HuH-7.5 (cell line): ENCODE measurements around the gene SLC26A4.
A peak's percentile ranks its signal among the peaks of the same experiment; 100 is the strongest.
"Not testable (repeated sequence)": the region's sequence is repeated elsewhere in the genome, so short reads cannot be mapped to it uniquely, and the experiment has no call there.

ENCODE experiments used
- DNase-seq: peaks from one replicate; pipeline ENCODE4 v3.0.0; 2011; ENCODE audit warnings: low spot score

The SLC26A4 gene

DNA sequence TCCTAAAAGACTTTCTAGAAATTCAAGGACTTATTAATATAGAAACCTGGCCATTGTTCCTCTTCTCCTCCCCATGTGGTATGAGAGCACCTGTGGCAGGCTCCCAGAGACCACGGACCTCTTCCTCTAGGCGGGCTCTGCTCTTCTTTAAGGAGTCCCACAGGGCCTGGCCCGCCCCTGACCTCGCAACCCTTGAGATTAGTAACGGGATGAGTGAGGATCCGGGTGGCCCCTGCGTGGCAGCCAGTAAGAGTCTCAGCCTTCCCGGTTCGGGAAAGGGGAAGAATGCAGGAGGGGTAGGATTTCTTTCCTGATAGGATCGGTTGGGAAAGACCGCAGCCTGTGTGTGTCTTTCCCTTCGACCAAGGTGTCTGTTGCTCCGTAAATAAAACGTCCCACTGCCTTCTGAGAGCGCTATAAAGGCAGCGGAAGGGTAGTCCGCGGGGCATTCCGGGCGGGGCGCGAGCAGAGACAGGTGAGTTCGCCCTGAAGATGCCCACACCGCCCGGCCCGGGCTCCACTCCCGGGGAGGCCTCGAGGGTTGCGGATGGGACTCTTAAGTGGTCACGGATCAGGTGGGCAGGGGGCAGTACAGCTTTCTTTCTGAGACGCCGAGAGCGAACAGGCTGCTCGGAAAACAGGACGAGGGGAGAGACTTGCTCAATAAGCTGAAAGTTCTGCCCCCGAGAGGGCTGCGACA, at the start of gene SLC26A4:
SLC26A4 (plus strand) TSS at position 448 of the 700 bp plus-strand sequence. CDS start 814 bp downstream, outside the sequence.
- peak; percentile 26 for DNase-seq

DNA sequence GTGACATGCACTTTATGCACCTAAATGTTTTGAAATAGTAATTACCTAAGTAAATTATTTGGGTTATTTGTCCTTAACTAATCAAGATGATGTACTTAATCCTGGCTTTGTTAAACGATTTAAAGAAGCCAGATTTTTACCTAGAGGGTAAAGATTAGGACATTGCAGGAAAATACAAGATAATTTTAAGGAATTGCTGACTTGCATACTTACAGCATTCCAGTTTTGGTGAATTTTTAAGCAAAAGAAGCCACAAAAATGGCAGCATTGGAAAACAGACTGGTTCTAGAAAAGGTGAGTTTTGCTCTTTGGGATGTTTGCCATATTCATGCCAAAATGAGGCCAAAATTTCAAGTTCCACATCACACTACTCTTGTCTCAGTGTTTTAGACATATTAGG, 47.2 kb upstream of the SLC26A4 start:
- no peak for DNase-seq

DNA sequence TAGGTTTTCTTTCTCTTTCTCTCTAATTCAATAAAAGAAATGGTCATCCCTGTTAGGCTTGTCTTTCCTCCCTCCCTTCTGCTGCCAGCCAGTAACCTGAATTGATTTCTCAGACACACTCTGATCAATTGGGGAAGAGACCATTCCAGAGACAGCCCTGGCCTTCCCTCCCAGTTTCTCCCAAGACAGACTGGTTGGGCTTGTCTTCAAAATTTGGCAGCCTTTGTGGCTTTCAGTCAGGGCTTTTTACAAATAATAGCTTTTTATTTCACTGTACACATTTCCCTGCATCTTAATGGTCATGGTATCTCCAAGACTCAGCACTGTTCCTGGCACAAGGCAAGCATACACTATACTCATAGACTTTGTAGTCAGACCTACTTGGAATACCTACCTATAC, 46.7 kb upstream of the SLC26A4 start:
- no peak for DNase-seq

DNA sequence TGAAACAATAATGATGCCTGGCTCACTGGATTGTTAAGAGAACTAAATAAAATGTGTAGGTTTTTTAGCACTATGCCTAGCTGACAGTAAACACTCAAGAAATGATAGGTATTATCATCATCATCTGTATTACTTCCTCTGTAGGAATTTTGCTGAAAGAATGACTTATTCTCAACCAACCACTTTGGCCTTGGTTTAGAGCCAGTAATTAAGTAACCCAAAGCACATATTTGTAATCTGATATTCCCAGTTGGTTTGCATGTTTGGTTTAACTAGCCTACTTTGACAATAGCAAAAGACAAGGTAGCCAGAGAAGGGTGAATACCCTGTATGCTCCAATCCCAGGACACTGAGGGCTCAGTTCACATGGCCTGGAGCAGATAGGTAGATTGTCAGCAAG, 46.2 kb upstream of the SLC26A4 start:
- DNase-seq = no peak

DNA sequence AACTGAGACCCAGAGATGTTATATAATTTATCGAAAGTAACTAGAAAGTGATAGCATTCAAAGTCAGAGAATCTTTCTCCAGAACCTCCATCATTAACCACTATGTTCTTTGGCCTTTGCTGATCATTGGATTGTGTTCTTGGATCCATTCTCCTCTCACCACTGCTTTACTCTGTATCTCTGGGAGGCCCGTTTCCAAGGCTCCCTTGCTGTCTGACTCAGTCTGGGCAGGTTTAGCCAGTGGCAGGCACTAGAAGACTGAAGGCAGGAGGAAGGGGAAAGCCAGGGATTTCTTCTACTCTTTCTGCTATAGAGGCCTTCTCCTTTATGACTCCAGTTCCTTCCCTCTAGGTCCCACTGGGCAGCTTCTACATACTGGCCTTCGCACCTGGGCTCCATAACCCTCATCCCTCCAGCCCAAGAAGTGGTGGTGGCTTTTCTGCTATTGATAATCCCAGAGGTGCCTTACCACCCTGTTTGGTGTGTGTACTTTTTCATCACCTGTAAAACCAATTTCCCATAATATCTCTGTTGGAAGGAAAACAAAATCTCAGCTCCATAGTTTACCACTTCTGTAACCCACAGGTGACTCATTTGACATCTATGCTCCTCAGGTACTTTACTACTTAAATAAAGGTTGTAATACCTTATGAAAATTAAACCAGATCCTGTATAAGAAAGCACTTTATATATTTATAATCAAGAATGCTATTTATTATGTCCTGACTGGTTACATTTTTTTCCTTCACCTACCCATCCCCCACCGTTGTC, 44.5 kb upstream of the SLC26A4 start:
- no peak for DNase-seq

DNA sequence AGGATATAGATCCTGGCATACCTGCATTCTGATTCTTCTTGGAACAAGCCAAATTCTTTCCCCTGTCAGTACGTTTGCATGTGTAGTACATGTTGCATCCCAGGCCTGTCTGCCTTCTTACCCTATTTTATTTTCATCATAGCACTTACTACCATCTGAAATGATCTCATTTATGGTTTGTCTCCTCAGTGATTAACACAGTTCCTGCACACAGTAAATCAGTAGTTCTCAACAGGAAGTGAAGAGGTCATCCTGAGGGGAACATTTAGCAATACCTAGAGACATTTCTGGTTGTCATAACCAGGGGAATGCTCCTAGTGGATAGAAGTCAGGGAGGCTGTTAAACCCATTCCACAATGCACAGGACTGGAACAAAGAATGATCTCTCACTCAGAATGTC, 38.2 kb upstream of the SLC26A4 start:
- DNase-seq = no peak

DNA sequence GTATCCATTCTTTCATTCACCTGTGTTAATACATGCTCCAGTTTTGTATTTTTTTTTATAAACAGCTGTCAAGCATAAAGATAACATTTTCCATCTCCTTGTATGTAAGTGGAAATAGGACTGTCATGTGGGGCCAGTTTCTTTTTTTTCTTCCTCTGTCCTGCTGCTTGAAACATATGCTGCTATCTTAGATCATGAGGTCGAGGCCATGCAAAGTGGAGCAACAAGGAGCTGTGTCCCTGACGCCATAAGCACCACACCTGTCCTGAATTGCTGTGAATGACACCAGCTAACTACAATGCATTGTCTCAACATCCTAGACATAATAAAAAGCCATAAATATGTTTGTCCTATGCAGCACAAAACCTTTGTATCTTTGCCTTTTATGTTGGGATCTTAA, 37.7 kb upstream of the SLC26A4 start:
- DNase-seq = no peak

DNA sequence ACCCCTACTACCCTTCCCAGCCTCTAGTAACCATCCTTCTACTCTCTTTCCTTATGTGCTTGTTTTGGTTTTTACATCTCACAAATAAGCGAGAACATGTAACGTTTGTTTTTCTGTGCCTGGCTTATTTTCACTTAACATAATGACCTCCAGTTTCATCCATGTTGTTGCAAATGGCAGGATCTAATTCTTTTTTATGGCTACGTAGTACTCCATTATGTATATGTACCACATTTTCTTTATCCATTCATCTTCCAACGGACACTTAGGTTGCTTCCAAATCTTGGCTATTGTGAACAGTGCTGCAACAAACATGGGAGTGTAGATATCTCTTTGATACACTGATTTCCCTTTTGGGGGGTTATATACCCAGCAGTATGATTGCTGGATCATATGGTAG, 33.6 kb upstream of the SLC26A4 start:
- DNase-seq = no peak

DNA sequence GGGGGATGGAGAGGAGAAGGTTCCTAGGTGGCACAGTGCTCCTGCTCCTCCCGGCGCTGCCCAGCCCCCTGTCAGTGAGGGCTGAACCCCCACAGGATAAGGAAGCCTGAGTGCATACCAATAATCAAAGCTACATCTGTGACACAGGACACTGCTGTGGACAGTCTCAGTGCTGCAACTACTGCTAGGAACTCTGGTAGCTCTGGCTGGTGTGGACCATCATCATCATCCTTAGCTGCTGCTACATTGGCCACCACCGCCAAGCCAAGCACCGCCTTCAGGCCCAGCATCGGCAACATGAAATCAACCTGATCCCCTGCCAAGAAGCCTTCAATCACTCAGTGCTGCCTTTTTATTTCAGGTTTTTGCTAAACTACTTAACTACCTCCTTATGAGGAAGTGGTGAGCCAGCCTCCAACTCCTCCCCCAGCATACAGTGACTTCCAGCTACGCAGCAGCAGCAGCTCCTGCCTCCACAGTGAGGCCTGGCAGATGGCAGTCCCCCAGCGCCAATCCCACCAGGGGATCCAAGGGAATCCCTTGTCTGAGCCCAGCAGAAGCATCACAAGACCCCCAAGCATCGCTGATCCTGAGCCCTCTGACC, 32.1 kb upstream of the SLC26A4 start:
- no peak for DNase-seq

DNA sequence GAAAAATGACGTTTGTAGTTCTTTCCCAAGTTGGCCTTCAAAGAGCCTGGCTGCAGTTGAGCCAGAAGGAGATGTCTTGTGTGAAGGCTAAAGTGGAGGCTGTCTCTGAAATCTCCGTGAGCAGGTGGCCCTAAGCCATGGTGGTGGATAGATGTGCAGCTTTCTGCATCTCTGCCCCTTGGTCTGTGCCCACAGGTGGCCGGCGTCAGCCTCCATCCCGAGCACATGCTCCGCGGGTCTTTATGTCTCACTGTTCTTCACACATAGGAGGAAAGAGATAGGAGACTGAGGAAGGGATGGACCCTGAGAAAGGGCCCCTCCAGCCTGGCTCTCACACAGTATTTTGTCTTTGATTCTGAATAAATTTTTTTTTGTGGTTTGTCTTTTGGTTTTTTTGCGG, 30.3 kb upstream of the SLC26A4 start:
- no peak for DNase-seq

DNA sequence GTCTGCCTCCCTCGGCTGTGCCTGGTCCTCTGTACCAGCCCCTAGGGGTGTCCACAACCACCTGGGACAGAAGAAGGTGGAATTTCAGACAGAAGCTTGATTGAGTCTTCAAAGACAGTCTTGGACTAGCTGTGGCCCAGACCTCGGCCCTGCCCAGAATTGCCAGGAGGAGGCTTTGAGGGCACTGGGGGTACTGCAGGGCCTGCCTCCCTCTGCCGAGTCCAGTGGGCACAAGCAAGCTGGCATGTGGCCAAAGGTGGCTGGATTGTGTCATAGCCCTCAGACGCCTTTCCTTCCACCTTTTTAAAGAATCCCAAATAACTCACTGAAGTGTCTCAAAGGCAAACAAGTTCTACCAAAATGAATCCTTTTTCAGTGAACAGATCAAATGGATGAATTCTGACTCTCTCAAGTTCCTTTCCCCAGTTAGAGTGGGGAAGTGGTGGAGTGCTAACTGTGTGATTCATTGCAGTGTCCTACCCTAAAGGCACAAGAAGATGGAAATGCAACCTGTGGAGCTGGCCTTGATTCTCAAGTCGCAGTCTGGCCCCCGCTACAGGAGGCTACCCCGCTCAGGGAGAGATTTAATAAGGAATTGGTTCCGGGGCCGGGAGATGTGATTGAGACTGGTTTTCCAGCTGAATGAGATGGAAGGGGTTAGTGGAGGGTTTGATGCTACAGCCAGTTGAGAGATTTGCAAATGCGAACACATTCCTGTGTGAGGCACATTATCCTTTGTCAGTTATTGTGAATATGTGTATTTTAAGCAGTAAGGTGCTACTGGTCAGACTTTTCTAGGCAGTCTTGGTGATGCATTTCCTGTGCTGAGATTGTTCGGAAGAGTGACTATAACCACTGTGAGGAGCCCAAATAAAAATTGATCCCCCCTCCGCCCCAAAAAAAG, 28.8 kb upstream of the SLC26A4 start:
- no peak for DNase-seq

DNA sequence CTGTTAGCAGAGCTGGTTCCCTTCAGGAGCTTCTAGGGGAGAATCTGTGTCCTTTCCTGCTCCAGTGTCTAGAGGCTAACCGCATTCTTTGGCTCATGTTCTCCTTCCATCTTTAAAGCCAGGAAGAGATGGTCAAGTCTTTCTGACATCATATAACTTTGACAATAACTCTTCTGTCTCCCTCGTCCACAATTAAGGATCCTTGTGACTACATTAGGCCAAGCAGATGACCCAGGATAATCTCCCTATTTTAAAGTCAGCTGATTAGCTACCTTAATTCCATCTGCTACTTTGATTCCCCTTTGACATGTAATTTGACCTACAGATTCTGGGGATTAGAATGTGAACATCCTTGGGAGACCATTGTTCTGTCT, 28.1 kb upstream of the SLC26A4 start:
- DNase-seq = no peak

DNA sequence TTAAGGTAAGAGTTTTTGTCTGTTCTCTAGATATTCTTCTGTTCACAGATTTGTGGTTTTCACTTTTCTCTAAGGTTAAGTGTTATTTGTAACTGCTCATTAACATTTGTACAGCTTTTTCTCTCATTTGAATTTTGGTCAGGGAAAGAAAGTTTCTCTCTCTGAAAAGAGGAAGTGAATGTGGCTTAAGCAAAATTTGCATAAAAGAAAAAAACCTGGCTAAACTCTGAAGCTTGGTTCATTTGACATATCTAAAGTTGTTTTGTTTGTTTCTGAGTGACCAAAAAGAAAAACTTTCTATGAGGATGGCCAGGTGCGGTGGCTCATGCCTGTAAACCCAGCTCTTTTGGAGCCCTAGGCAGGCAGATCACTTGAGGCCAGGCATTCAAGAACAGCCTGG, 22.0 kb upstream of the SLC26A4 start:
- DNase-seq = no peak

DNA sequence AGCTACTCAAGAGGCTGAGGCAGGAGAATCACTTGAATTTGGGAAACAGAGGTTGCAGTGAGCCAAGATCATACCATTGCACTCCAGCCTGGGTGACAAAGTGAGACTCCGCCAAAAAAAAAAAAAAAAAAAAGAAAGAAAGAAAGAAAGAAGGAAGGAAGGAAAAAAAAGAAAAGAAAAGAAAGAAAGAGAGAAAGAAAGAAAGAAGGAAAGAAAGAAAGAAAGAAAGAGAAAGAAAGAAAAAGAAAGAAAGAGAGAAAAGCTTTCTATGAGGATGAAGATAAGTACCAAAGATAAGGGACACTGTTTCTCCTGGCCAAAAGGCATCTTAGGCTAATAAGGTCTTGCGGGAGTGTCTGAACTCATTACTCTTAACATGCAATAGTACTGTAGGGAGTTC, 21.6 kb upstream of the SLC26A4 start:
- not testable (repeated sequence) for DNase-seq

DNA sequence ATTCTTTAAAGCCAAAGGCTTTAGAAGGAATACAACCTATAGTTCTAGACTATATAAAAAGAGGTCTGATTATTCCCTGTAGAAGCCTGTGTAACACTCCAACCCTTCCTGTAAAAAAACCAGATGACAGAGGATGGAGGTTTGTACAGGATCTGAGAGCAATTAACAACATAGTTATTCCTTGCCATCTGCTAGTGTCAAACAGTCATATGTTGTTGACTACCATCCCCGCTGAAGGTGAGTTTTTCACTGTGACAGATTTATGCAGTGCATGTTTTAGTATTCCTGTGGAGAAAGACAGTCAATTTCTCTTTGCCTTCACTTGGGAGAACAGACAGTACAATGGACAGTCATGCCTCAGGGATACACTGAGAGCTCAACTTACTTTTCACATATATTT, 19.0 kb upstream of the SLC26A4 start:
- no peak for DNase-seq

DNA sequence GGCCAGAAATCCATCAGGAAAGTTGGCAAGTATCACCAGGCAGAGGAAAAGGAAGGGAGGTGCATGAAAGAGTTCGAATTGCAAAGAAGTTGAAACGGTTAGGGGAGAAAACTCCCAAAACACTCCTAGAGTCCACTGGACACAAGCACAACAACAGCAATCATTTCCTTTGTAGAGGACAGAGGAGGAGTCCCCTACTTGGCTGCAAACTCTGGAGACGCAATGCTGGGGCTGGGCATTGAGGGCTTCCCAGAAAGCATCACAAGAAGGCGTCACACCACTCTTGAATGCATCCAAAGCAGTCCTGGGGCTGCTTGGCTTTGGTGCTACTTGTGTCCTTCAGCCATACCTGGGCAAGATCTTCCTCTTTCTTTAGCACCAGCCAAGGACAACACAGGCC, 18.1 kb upstream of the SLC26A4 start:
- DNase-seq = no peak

DNA sequence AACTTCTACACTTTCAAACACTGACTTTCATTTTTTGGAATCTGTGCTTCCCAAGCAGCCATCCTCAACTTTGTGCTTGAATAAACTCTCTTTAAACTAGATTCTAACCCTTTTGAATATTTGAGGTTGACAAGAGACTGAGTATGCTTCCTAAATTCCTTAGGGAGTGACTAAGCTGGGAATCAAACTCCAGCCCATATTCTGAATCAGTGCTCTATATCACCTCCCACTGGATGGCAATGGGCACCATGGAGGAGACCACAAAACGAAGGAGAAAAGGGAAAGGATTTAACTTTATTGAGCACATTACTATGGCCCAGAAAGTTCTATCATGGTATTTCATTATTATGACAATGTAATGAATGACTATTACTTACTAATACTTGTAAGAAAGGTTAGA, 17.2 kb upstream of the SLC26A4 start:
- DNase-seq = no peak

DNA sequence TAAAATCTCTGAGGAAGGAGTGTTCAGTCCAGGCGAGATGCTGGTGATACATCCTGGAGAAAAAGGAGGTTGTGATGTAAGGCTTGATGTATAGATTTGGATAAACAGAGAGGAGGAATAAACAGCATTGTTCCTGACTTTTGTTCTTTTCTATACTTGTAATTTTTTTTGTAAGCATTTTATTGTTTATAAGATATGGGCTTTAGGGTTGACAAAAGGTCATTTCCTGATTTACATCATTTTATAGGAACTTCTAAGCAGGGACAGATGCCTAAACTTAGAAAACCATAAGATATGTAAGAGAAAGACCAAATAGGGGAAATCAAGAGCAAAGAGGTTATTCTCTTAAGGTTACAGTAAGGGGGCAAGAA, 16.7 kb upstream of the SLC26A4 start:
- DNase-seq = no peak

DNA sequence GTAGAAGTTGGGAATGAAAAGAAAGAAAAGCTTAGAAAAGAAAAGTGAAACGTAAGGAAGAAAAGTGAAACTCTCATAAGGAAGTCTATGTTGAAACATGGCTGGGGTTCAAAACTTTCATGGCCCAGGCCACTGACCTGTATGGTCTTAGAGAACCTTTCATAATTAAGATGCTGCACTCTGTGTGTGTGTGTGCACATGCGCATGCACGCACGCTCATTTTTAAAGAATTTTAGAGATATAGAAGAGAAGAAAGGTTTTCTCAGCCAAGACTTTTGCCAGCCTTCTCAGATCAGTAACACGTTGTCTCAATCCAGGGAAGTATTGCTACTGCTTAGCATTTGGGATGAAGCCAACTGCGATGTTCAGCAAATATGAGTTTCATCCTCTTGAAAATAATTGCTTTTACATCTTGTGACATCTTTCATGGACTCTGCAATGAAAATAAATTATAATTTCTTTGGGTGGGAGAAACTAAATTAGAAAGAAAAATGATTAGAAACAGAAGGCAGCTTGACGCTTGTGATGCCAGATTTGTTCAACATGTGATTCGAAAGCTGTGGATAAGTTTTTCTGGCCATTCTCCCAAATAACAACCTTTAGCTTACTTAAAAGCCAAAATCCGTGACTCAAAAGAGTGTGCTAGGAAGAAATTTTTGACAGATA, 16.2 kb upstream of the SLC26A4 start:
- DNase-seq = no peak

DNA sequence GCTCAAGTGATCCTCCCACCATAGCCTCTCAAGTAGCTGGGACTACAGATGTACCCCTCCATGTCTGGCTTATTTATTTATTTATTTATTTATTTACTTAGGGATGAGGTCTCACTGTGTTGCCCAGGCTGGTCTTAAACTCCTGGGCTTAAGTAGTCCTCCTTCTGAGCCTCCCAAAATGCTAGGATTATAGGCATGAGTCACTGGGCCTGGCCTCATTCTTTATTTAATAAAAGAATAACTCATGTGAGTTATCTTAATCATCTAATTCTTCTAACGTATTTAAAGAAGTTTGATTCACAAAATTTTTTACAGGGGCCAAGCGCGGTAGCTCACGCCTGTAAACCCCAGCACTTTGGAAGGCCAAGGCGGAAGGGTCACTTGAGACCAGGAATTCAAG, 8.0 kb upstream of the SLC26A4 start:
- no peak for DNase-seq

DNA sequence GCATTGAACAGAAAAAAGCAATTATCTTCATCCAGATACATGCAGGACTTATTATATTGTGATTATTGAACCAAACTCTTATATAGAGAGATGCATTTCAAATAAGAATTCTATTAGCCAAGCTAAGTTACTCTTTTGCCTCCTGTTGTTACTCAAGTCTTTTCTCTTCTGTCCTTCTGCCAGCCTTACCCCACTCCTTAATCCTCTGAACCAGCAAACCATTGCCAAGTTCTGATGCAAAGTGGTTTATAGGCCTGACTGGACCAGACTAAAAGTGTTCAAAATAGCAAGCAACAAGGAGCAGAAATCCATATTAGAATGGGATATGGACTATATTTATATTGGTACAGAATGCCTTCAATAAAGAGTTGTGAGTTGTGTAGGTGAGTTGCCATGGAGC, 2.2 kb upstream of the SLC26A4 start:
- DNase-seq = no peak

DNA sequence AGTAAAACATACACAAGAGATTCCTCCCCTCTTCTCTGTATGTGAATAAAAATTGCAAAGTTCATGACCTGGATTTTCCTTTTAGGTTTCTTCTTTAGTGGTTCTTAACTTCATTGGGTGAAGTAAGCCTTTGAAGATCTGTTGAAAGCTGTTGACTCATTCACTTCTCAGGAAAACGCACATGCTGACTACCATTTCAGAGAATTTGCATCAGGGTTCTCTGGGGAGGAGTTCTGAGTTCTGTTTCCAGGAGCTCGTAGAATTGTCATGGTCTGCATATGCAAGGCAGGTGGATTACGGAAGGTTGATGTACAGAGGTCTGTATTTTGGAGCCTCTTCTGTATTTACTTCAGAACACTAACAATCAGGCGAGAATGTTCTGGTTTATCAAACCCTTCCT, 962 bp upstream of the SLC26A4 start:
- no peak for DNase-seq
